ENCODE data around the gene CCDC136.

CCDC136 gene

GRCh38 chr7:128843938-128844621 lies 52.3 kb downstream of the CCDC136 start:
- in situ Hi-C loops (cut with MboI; ENCODE audit: low sequenced_read_pairs), result no loop called here

- in situ Hi-C loops (cut with MboI; ENCODE audit: low sequenced_read_pairs), result no loop called here
Measured at GRCh38 chr7:128844777-128845311, 53.1 kb downstream of the CCDC136 start.

GRCh38 chr7:128845475-128845874 lies 53.7 kb downstream of the CCDC136 start:
- in situ Hi-C loops (cut with MboI; ENCODE audit: low sequenced_read_pairs), result no loop called here

GRCh38 chr7:128845987-128846386 lies 54.2 kb downstream of the CCDC136 start:
- in situ Hi-C loops (cut with MboI; ENCODE audit: low sequenced_read_pairs), result no loop called here

- in situ Hi-C loops (cut with MboI; ENCODE audit: low sequenced_read_pairs), result no loop called here
Measured at GRCh38 chr7:128846781-128847444, 55.1 kb downstream of the CCDC136 start.

- in situ Hi-C loops (cut with MboI; ENCODE audit: low sequenced_read_pairs), result no loop called here
Measured at GRCh38 chr7:128847721-128848211, 56.0 kb downstream of the CCDC136 start.

- in situ Hi-C loops (cut with MboI; ENCODE audit: low sequenced_read_pairs), result no loop called here
Measured at GRCh38 chr7:128848289-128849155, 56.8 kb downstream of the CCDC136 start.

GRCh38 chr7:128849156-128849515 lies 57.4 kb downstream of the CCDC136 start:
- in situ Hi-C loops (cut with MboI; ENCODE audit: low sequenced_read_pairs), result no loop called here

GRCh38 chr7:128849804-128850490 lies 58.2 kb downstream of the CCDC136 start:
- in situ Hi-C loops (cut with MboI; ENCODE audit: low sequenced_read_pairs), result no loop called here

- in situ Hi-C loops (cut with MboI; ENCODE audit: low sequenced_read_pairs), result no loop called here
Measured at GRCh38 chr7:128852537-128853254, 60.9 kb downstream of the CCDC136 start.

GRCh38 chr7:128853799-128854198 lies 62.0 kb downstream of the CCDC136 start:
- in situ Hi-C loops (cut with MboI; ENCODE audit: low sequenced_read_pairs), result no loop called here

GRCh38 chr7:128854396-128854795 lies 62.6 kb downstream of the CCDC136 start:
- in situ Hi-C loops (cut with MboI; ENCODE audit: low sequenced_read_pairs), result no loop called here

GRCh38 chr7:128855559-128855958 lies 63.8 kb downstream of the CCDC136 start:
- in situ Hi-C loops (cut with MboI; ENCODE audit: low sequenced_read_pairs), result no loop called here

GRCh38 chr7:128856001-128856718 lies 64.4 kb downstream of the CCDC136 start:
- in situ Hi-C loops (cut with MboI; ENCODE audit: low sequenced_read_pairs), result no loop called here

GRCh38 chr7:128858380-128859231 lies 66.8 kb downstream of the CCDC136 start:
- in situ Hi-C loops (cut with MboI; ENCODE audit: low sequenced_read_pairs), result no loop called here

GRCh38 chr7:128859232-128860157 lies 67.7 kb downstream of the CCDC136 start:
- in situ Hi-C loops (cut with MboI; ENCODE audit: low sequenced_read_pairs), result no loop called here

Data from HL-60/S4 treated with phorbol 12-myristate 13-acetate at 8.2 ng/mL for 4 days and 3 days (cell line).